Ovary (tissue), 9 donors: ENCODE data around the gene OTOP3. TPM values are rescaled to one million over a fixed set of nuclear protein-coding genes. Genes with fewer than 3 reads are reported as not detected.
"Not testable (repeated sequence)": the region's sequence is repeated elsewhere in the genome, so short reads cannot be mapped to it uniquely, and the experiment has no call there.

Experiments used
- DNase-seq, 5 donors: peaks; one replicate each; pipeline ENCODE4 v3.0.0-alpha.2; 2019 to 2020
- H3K27ac ChIP-seq, 2 donors: fragments of 200-600 bp; one replicate each; pipeline versions ENCODE4 v1.5.1 to v1.8.0; 2019 to 2022
- H3K27me3 ChIP-seq: fragments of 200-600 bp; one replicate; pipeline ENCODE4 v1.8.0; 2022
- H3K36me3 ChIP-seq: fragments of 200-600 bp; sonication (generic); one replicate; pipeline ENCODE4 v1.5.1; 2019
- H3K4me1 ChIP-seq: one replicate; pipeline ENCODE4 v1.8.1; 2013; ENCODE audit warnings: mild to moderate bottlenecking, moderate library complexity; ENCODE audit not compliant: insufficient read depth
- H3K4me3 ChIP-seq: fragments of 200-600 bp; sonication (generic); one replicate; pipeline ENCODE4 v1.5.1; 2017
- H3K9me3 ChIP-seq, 2 donors: fragments of 200-600 bp in 1 of 2; sonication (generic) in 1 of 2; one replicate each; pipeline versions ENCODE4 v1.5.1 to v1.8.1; 2013 to 2019; ENCODE audit warnings: mild to moderate bottlenecking in 1 of 2, moderate library complexity in 1 of 2
- CTCF ChIP-seq, 3 donors: fragments of 450-650 bp in 2 of 3; fragments of 200-600 bp in 1 of 3; IDR thresholded peaks; one replicate each; pipeline versions ENCODE4 v1.5.1 to v1.8.0; 2016 to 2022; ENCODE audit warnings: antibody characterized with exemption in 3 of 3, mild to moderate bottlenecking in 1 of 3
- EP300 ChIP-seq: sonication (generic); formaldehyde crosslinking; IDR thresholded peaks from one replicate; pipeline ENCODE4 v1.6.1; 2017; ENCODE audit warnings: antibody characterized with exemption
- POLR2A ChIP-seq: fragments of 450-650 bp; IDR thresholded peaks from one replicate; pipeline ENCODE4 v1.6.1; 2017; ENCODE audit warnings: antibody characterized with exemption, mild to moderate bottlenecking, moderate library complexity
- WGBS, 3 donors: extraction: QIAGEN DNeasy Blood & Tissue Kit in 1 of 3; methylation state at CpG; one replicate each; pipeline versions ENCODE4 v1.1.5 to v1.1.7; 2013 to 2017; 5-methylcytosine and 5-hydroxymethylcytosine counted together
- intact Hi-C, 4 donors: fragments of 100-400 bp; cut with DNase I; formaldehyde crosslinking; loops; one replicate each; pipeline versions ENCODE4 v1.11.0 to v1.15.1; 2022 to 2023
- polyA plus RNA-seq, 2 donors: library from polyadenylated mRNA; stranded (reverse); fragments of 200-250 nt in 1 of 2; fragments of 350-450 nt in 1 of 2; fragmentation: Illumina TruSeq in 1 of 2; extraction: RNeasy Lipid Tissue Mini Kit (QIAGEN cat#74804) in 1 of 2; gene quantifications; one replicate each; pipeline ENCODE4 v1.2.3, GENCODE V29; 2013 to 2014
- total RNA-seq, 7 donors: library from RNA; depleted of rRNA in 2 of 7; stranded (reverse); fragments of >200 nt in 2 of 7; fragmentation: NEBNext Ultra II Directional in 3 of 7; extraction: Animal tissue kit (Norgen Biotek cat#: 25700) in 3 of 7; gene quantifications; one replicate each; pipeline versions ENCODE4 v1.1.0 to v1.2.4, GENCODE V29; 2016 to 2023
- donor health status: DM: no; HTN: no; CAD: no; lungs with moderate emphysema.
- donor health status: DM: no; HTN: no; CAD: no.
- donor health status: Bipolar disorder and iron deficiency.
- donor health status: DM: yes; HTN: yes; CAD: no.
- donor health status: DM: no; HTN: no; CAD: no.
- donor health status: DM: yes; HTN: yes; CAD: no.

OTOP3 gene
- total and polyA plus RNA-seq, 9 donors, result not detected

GRCh38 chr17:74978240-74978639, 42.5 kb downstream of the OTOP3 start:
- 68 to 74% (median 72%) methylated on average over 3 of the region's 3 CpGs for WGBS, 3 donors
- DNase-seq, result no peak
- intact Hi-C loops, result no loop called here

GRCh38 chr17:74979408-74980146, 43.9 kb downstream of the OTOP3 start:
- peaks cover 4% of the 10 kb centered on the region for H3K4me1 ChIP-seq
- no peak for TF ChIP-seq POLR2A
- TF ChIP-seq EP300, result no peak
- TF ChIP-seq CTCF (IDR thresholded peaks at IDR 0.05), result no peak
- no peak overlapping the region for H3K27ac ChIP-seq
- intact Hi-C loops, result loop anchor here in 1 of 4 donors (10.0 kb wide), 1 partner anchor 55 kb away; no protein-coding TSS in a partner anchor
- H3K27me3 ChIP-seq, result no peaks in the 10 kb centered on the region
- no peaks in the 10 kb centered on the region for H3K9me3 ChIP-seq
- 72 to 78% (median 77%) methylated on average over 17 of the region's 17 CpGs for WGBS, 3 donors
- H3K4me3 ChIP-seq, result no peak overlapping the region
- DNase-seq, result no peak
- no peaks in the 10 kb centered on the region for H3K36me3 ChIP-seq

More at GRCh38 chr17:74978240-74978639, 42.5 kb downstream of the OTOP3 start:
- no peak overlapping the region for H3K4me3 ChIP-seq
- TF ChIP-seq POLR2A, result no peak
- TF ChIP-seq EP300, result no peak
- no peak for TF ChIP-seq CTCF (IDR thresholded peaks at IDR 0.05)
- no peaks in the 10 kb centered on the region for H3K9me3 ChIP-seq
- H3K36me3 ChIP-seq, result no peaks in the 10 kb centered on the region
- H3K4me1 ChIP-seq, result peaks cover 4% of the 10 kb centered on the region
- no peaks in the 10 kb centered on the region for H3K27me3 ChIP-seq
- H3K27ac ChIP-seq, result no peak overlapping the region

GRCh38 chr17:74981318-74981978, 45.8 kb downstream of the OTOP3 start:
- H3K4me3 ChIP-seq, result peak overlapping the region; percentile 53
- H3K4me1 ChIP-seq, result peaks cover 4% of the 10 kb centered on the region
- H3K27ac ChIP-seq, result peak overlapping the region in 1 of 2 donors; percentile 67
- intact Hi-C loops, result loop anchor here in 1 of 4 donors (10.0 kb wide), 1 partner anchor 53 kb away; no protein-coding TSS in a partner anchor
- no peaks in the 10 kb centered on the region for H3K27me3 ChIP-seq
- no peak for DNase-seq
- H3K36me3 ChIP-seq, result no peaks in the 10 kb centered on the region
- no peaks in the 10 kb centered on the region for H3K9me3 ChIP-seq
- WGBS, 3 donors, result 35 to 48% (median 40%) methylated on average over 16 of the region's 16 CpGs
- TF ChIP-seq EP300 (no peak), POLR2A (no peak), CTCF (IDR thresholded peaks at IDR 0.05) (no peak)

- H3K36me3 ChIP-seq, result no peaks in the 10 kb centered on the region
- no peak for TF ChIP-seq EP300
- peak; percentile 37 for TF ChIP-seq POLR2A
- no peaks in the 10 kb centered on the region for H3K27me3 ChIP-seq
- intact Hi-C loops, result loop anchor here in 1 of 4 donors (10.0 kb wide), 1 partner anchor 53 kb away; no protein-coding TSS in a partner anchor
- WGBS, 3 donors, result 0 to 1% (median 0%) methylated on average over 46 to 61 of the region's 61 CpGs
- peak overlapping the region; percentile 41 to 67 for H3K27ac ChIP-seq
- peak; percentile 49 to 69 (median 64) for DNase-seq
- H3K9me3 ChIP-seq, result no peaks in the 10 kb centered on the region
- H3K4me3 ChIP-seq, result peak overlapping the region; percentile 53
- peaks cover 6% of the 10 kb centered on the region for H3K4me1 ChIP-seq
Measured at GRCh38 chr17:74981979-74982662, 46.4 kb downstream of the OTOP3 start.

GRCh38 chr17:74982663-74983313, 47.1 kb downstream of the OTOP3 start:
- not testable (repeated sequence) for H3K27me3 ChIP-seq, H3K36me3 ChIP-seq, H3K4me1 ChIP-seq, DNase-seq, H3K9me3 ChIP-seq
- peak overlapping the region; percentile 53 for H3K4me3 ChIP-seq
- 32 to 36% (median 34%) methylated on average over 14 of the region's 14 CpGs for WGBS, 3 donors
- intact Hi-C loops, result loop anchor here in 1 of 4 donors (10.0 kb wide), 1 partner anchor 52 kb away; no protein-coding TSS in a partner anchor
- peak overlapping the region; percentile 41 to 67 for H3K27ac ChIP-seq
